HCT116 (cell line): Measurements from ENCODE around the gene TGM2. TPM values are rescaled to one million over a fixed set of nuclear protein-coding genes. Genes with fewer than 3 reads are reported as not detected.

Source experiments
- ATAC-seq: fragments of 200-7000 bp; cut with Tn5 transposase; 2 replicates; pipeline ENCODE4 v1.9.1; 2020; ENCODE audit warnings: mild to moderate bottlenecking, moderate library complexity
- BruUV-seq: library from RNA; stranded (reverse); fragments of 400-500 nt; replicated peaks from 2 replicates; lab custom pipeline; 2021; lab: Mats Ljungman, UMichigan
- CTCF ChIA-PET: fragments of 300-600 bp; sonication (Branson Sonifier 250); formaldehyde crosslinking; loops from one replicate; lab custom pipeline; 2021; ENCODE audit warnings: antibody characterized with exemption; lab: Charles Lee
- POLR2A ChIA-PET: fragments of 300-600, 350-600 bp; sonication (Branson Sonifier 250); formaldehyde crosslinking; loops from one replicate; lab custom pipeline; 2021; ENCODE audit warnings: antibody characterized with exemption; lab: Charles Lee
- RAD21 ChIA-PET, 2 experiments: fragments of 300-600 bp; sonication (Branson Sonifier 250); formaldehyde crosslinking; loops; one replicate each; lab custom pipeline; 2023; ENCODE audit warnings: low total read pairs in 2 of 2; ENCODE audit not compliant: uncharacterized antibody in 2 of 2, unreplicated experiment in 2 of 2, low non-redundant PET in 1 of 2; lab: Charles Lee
- DNase-seq: peaks from one replicate; pipeline ENCODE4 v3.0.0-alpha.2; 2010; ENCODE audit warnings: low read depth, low spot score
- H2AFZ ChIP-seq: fragments of 200-600 bp; shearing (Covaris generic), sonication (generic); 2 replicates; pipeline ENCODE4 v1.6.1; 2017; ENCODE audit warnings: low read depth, mixed run types, mixed read lengths, antibody characterized with exemption, low read length; ENCODE audit not compliant: poor library complexity, severe bottlenecking
- H3K27ac ChIP-seq: 2 replicates; pipeline ENCODE4 v1.5.1; 2012; ENCODE audit warnings: low read depth, low read length
- H3K27me3 ChIP-seq: fragments of 200-600 bp; sonication (generic); 2 replicates; pipeline ENCODE4 v1.6.1; 2016; ENCODE audit warnings: mixed run types, low read length, mixed read lengths; ENCODE audit not compliant: insufficient read depth
- H3K36me3 ChIP-seq, 2 experiments: fragments of 200-500 bp in 1 of 2; fragments of 200-600 bp in 1 of 2; sonication (Bioruptor generic) in 1 of 2; sonication (generic) in 1 of 2; 2 replicates each; pipeline versions ENCODE4 v1.5.1 to v1.6.1; 2014 to 2016; ENCODE audit warnings: low read length in 2 of 2, inconsistent platforms in 1 of 2, mixed read lengths in 1 of 2, mixed run types in 1 of 2; ENCODE audit not compliant: insufficient read depth in 2 of 2, control insufficient read depth in 1 of 2
- H3K4me1 ChIP-seq, 2 experiments: fragments of 200-600 bp in 1 of 2; sonication (generic) in 1 of 2; 2 replicates each; pipeline versions ENCODE4 v1.5.1 to v1.6.1; 2012 to 2017; ENCODE audit warnings: low read length in 2 of 2, inconsistent platforms in 1 of 2, mild to moderate bottlenecking in 1 of 2, mixed read lengths in 1 of 2, mixed run types in 1 of 2, moderate library complexity in 1 of 2; ENCODE audit not compliant: insufficient read depth in 2 of 2, control insufficient read depth in 1 of 2
- H3K4me2 ChIP-seq: fragments of 200-600 bp; sonication (generic); 2 replicates; pipeline ENCODE4 v1.6.1; 2017; ENCODE audit warnings: mixed run types, low read length, mixed read lengths
- H3K4me3 ChIP-seq, 2 experiments: fragments of 200-600 bp in 1 of 2; sonication (generic) in 1 of 2; replicated peaks in 1 of 2; 2 replicates each; pipeline ENCODE4 v1.5.1; 2011 to 2016; ENCODE audit warnings: low read length in 2 of 2, control low read depth in 1 of 2, low read depth in 1 of 2, mild to moderate bottlenecking in 1 of 2, mixed read lengths in 1 of 2, mixed run types in 1 of 2
- H3K79me2 ChIP-seq: fragments of 200-600 bp; sonication (generic); 2 replicates; pipeline ENCODE4 v1.6.1; 2017; ENCODE audit warnings: mild to moderate bottlenecking, mixed run types, low read length, moderate library complexity, mixed read lengths; ENCODE audit not compliant: insufficient read depth
- H3K9ac ChIP-seq: fragments of 200-600 bp; sonication (generic); 2 replicates; pipeline ENCODE4 v1.6.1; 2016; ENCODE audit warnings: low read length, mixed read lengths
- H3K9me2 ChIP-seq: fragments of 200-600 bp; sonication (generic), shearing (Covaris generic); 2 replicates; pipeline ENCODE4 v1.6.1; 2017; ENCODE audit warnings: mixed run types, mild to moderate bottlenecking, moderate library complexity; ENCODE audit not compliant: insufficient read depth
- H3K9me3 ChIP-seq, 2 experiments: fragments of 200-500 bp in 1 of 2; fragments of 200-600 bp in 1 of 2; sonication (Bioruptor generic) in 1 of 2; sonication (generic) in 1 of 2; 2 replicates each; pipeline ENCODE4 v1.6.1; 2014 to 2017; ENCODE audit warnings: low read length in 2 of 2, mixed read lengths in 2 of 2, inconsistent platforms in 1 of 2, low read depth in 1 of 2, mild to moderate bottlenecking in 1 of 2, mixed run types in 1 of 2, moderate library complexity in 1 of 2; ENCODE audit not compliant: control insufficient read depth in 1 of 2, insufficient read depth in 1 of 2
- H4K20me1 ChIP-seq: fragments of 200-600 bp; sonication (generic), shearing (Covaris generic); 2 replicates; pipeline ENCODE4 v1.6.1; 2017; ENCODE audit warnings: mixed run types, mild to moderate bottlenecking, moderate library complexity; ENCODE audit not compliant: insufficient read depth
- CBX3 ChIP-seq: IDR thresholded peaks from 2 replicates; pipeline ENCODE4 v1.6.1; 2012; ENCODE audit warnings: low read depth
- CEBPB ChIP-seq: IDR thresholded peaks from 2 replicates; pipeline ENCODE4 v1.6.1; 2012; ENCODE audit warnings: low read depth
- EGR1 ChIP-seq: IDR thresholded peaks from 2 replicates; pipeline ENCODE4 v1.6.1; 2012; ENCODE audit warnings: low read depth
- EZH2phosphoT487 ChIP-seq: fragments of 200-600 bp; IDR thresholded peaks from 2 replicates; pipeline ENCODE4 v1.6.1; 2018; ENCODE audit warnings: antibody characterized with exemption, borderline replicate concordance
- FOSL1 ChIP-seq: IDR thresholded peaks from 2 replicates; pipeline ENCODE4 v1.6.1; 2012; ENCODE audit warnings: low read depth
- RAD21 ChIP-seq: IDR thresholded peaks from 2 replicates; pipeline ENCODE4 v1.6.1; 2012; ENCODE audit warnings: low read depth, mild to moderate bottlenecking
- REST ChIP-seq: IDR thresholded peaks from 2 replicates; pipeline ENCODE4 v1.6.1; 2012; ENCODE audit warnings: low read depth
- SIN3A ChIP-seq: IDR thresholded peaks from 2 replicates; pipeline ENCODE4 v1.6.1; 2012; ENCODE audit warnings: low read depth
- SP1 ChIP-seq: IDR thresholded peaks from 2 replicates; pipeline ENCODE4 v1.6.1; 2012; ENCODE audit warnings: low read depth
- TCF7L2 ChIP-seq: IDR thresholded peaks from 2 replicates; pipeline ENCODE4 v1.7.0; 2011; ENCODE audit warnings: borderline replicate concordance, inconsistent platforms; ENCODE audit not compliant: insufficient read depth, insufficient read length; ENCODE audit errors: extremely low read depth
- ZNF274 ChIP-seq: fragments of 200-500 bp; sonication (Bioruptor generic); IDR thresholded peaks from 2 replicates; pipeline ENCODE4 v1.6.1; 2014; ENCODE audit warnings: mild to moderate bottlenecking, low read depth, low read length, inconsistent platforms
- intact Hi-C: fragments of 100-400 bp; cut with micrococcal nuclease; formaldehyde crosslinking; loops from 2 replicates; pipeline ENCODE4 v1.10.0; 2022
- total RNA-seq: library from RNA; stranded (reverse); gene quantifications from one replicate; pipeline ENCODE4 v1.2.1, GENCODE V29; 2021; ENCODE audit not compliant: unreplicated experiment
- TF ChIP-seq, protein P1 (sequence below): IDR thresholded peaks from 2 replicates; pipeline ENCODE4 v1.6.1; 2011; ENCODE audit warnings: mild to moderate bottlenecking, low read length, moderate library complexity; ENCODE audit not compliant: insufficient replicate concordance; ENCODE audit errors: extremely low read depth

The TGM2 gene
- total RNA-seq, 1 experiment from 2014 or later: 6.1 TPM

DNA sequence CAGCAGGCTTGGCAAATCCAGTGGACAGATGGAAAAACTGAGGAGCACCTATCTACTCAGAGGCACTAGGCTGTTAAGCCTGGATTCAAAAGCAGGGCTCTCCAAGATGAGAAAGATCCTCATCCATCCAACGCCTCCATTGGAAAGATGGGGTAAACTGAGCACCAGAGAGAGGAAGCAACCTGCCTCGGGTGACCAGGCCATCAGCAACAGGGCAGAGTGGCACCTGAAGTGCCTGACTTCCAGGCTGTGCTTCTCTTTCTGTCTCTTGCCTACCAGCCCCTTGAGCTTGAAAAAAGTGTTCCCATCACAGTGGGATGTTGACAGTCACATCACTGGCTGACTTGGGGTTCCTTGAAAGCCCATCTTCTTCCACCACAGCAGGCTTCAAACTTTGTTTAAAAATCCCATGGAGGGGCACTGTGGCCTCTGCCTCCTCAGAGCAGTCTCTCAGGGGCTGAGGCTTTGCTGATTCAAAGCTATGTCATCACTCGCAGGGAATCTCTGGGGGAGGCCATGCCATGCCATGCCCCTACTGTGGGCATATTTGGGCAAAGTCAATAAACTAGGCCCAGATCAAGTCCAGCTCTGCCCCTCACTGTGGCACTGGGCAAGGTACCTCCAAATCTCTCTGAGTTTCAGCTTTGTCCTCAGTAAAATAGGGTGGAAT lies 44.8 kb upstream of the TGM2 start:
- CTCF ChIA-PET: no interaction called here
- Histone ChIP-seq H3K9me3 (no peaks in the 10 kb centered on the region), H3K36me3 (no peaks in the 10 kb centered on the region), H3K27ac (no peak overlapping the region)
- TF ChIP-seq RAD21 (no peak), ZNF274 (no peak)
- TF ChIP-seq, all 23 proteins: peak for 0
- Histone ChIP-seq H3K4me1 (no peaks in the 10 kb centered on the region), H3K79me2 (no peaks in the 10 kb centered on the region), H3K9me2 (no peaks in the 10 kb centered on the region), H3K4me2 (no peak overlapping the region), H2AFZ (no peak overlapping the region), H3K9ac (no peak overlapping the region), H4K20me1 (no peaks in the 10 kb centered on the region), H3K27me3 (no peaks in the 10 kb centered on the region), H3K4me3 (no peak overlapping the region)
- ChIA-PET POLR2A (no interaction called here), RAD21 (no interaction called here)
- intact Hi-C loops: no loop called here
- no peak for ATAC-seq
- BruUV-seq: no TSS peak
- DNase-seq: no peak

DNA sequence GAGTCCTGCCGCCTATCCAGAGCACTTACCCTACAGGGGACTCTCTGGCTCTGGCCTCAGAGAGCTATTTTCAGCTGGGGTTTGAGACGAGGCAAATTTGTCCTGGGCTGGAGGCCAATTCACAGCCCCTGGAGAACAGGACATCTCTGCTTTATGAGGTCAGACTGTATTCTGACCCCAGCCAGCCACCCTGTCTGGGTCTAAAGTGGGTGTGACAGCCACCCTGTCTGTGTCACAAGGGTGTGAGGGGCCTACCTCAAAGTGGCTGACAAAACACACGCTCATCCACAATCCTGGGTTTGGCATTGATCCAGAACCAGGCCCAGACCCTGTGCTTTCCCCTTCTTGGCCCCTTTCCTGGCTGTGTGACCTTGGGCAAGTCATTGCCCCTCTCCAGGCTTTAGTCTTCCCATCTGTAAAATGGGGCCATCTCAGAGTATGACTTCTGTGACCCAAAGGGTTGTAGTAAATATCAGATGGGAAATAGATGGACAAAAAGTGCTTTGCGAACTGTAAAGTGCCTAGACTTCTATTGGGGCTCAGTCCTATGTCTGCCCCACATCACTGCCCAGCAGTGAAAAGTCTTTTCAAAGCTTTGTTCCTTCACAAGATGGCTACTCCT lies 44.1 kb upstream of the TGM2 start:
- DNase-seq (no peak), ATAC-seq (no peak)
- no peaks in the 10 kb centered on the region for H3K36me3 ChIP-seq
- H3K4me1 ChIP-seq: no peaks in the 10 kb centered on the region
- H2AFZ ChIP-seq: no peak overlapping the region
- no peaks in the 10 kb centered on the region for H3K27me3 ChIP-seq
- no peak overlapping the region for H3K27ac ChIP-seq
- no peak overlapping the region for H3K9ac ChIP-seq
- H4K20me1 ChIP-seq: no peaks in the 10 kb centered on the region
- CTCF ChIA-PET: no interaction called here
- no peaks in the 10 kb centered on the region for H3K9me2 ChIP-seq
- H3K79me2 ChIP-seq: no peaks in the 10 kb centered on the region
- no TSS peak for BruUV-seq
- H3K4me2 ChIP-seq: no peak overlapping the region
- POLR2A ChIA-PET: no interaction called here
- no peak overlapping the region for H3K4me3 ChIP-seq
- intact Hi-C loops: no loop called here
- RAD21 ChIA-PET: no interaction called here
- no peaks in the 10 kb centered on the region for H3K9me3 ChIP-seq
- TF ChIP-seq RAD21 (no peak), CBX3 (no peak), FOSL1 (no peak), CEBPB (no peak), ZNF274 (no peak), REST (no peak), SIN3A (no peak), TCF7L2 (no peak), EGR1 (no peak), SP1 (no peak), EZH2phosphoT487 (no peak)
- TF ChIP-seq, protein P1, sequence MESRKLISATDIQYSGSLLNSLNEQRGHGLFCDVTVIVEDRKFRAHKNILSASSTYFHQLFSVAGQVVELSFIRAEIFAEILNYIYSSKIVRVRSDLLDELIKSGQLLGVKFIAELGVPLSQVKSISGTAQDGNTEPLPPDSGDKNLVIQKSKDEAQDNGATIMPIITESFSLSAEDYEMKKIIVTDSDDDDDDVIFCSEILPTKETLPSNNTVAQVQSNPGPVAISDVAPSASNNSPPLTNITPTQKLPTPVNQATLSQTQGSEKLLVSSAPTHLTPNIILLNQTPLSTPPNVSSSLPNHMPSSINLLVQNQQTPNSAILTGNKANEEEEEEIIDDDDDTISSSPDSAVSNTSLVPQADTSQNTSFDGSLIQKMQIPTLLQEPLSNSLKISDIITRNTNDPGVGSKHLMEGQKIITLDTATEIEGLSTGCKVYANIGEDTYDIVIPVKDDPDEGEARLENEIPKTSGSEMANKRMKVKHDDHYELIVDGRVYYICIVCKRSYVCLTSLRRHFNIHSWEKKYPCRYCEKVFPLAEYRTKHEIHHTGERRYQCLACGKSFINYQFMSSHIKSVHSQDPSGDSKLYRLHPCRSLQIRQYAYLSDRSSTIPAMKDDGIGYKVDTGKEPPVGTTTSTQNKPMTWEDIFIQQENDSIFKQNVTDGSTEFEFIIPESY: no peak
